IMR-90 (cell line): ENCODE data around the gene NCKAP5. TPM values are rescaled to one million over a fixed set of nuclear protein-coding genes. Genes with fewer than 3 reads are reported as not detected.

Experiments
- ATAC-seq: fragments of 200-7000 bp; cut with Tn5 transposase; 2 replicates; pipeline ENCODE4 v1.9.1; 2020; ENCODE audit warnings: low read depth, mild to moderate bottlenecking, moderate library complexity
- BruUV-seq: library from RNA; stranded (reverse); fragments of 400-500 nt; replicated peaks from 2 replicates; lab custom pipeline; 2021; lab: Mats Ljungman, UMichigan
- CTCF ChIA-PET: fragments of 300-600 bp; formaldehyde crosslinking; extraction: SDS; loops from one replicate; lab custom pipeline; 2021; ENCODE audit warnings: antibody characterized with exemption; lab: Yijun Ruan, JAX
- POLR2A ChIA-PET: fragments of 300-600 bp; sonication (Branson Sonifier 250); formaldehyde crosslinking; loops from one replicate; lab custom pipeline; 2022; ENCODE audit warnings: antibody characterized with exemption; ENCODE audit not compliant: unreplicated experiment; lab: Charles Lee
- DNase-seq: peaks from one replicate; pipeline ENCODE4 v3.0.0; 2013
- H2AFZ ChIP-seq: replicated peaks from 2 replicates; pipeline ENCODE3; 2013; ENCODE audit warnings: low read length, mild to moderate bottlenecking; ENCODE audit not compliant: poor library complexity
- H2AK5ac ChIP-seq: 2 replicates; pipeline ENCODE4 v1.6.1; 2013; ENCODE audit warnings: low read depth, low read length, inconsistent platforms
- H2AK9ac ChIP-seq: replicated peaks from 2 replicates; pipeline ENCODE3; 2013; ENCODE audit warnings: mild to moderate bottlenecking, low read depth, low read length, moderate library complexity; ENCODE audit not compliant: poor library complexity
- H2BK120ac ChIP-seq: 2 replicates; pipeline ENCODE4 v1.6.1; 2013; ENCODE audit warnings: low read depth, low read length, inconsistent platforms
- H2BK15ac ChIP-seq: 3 replicates; pipeline ENCODE4 v1.6.1; 2013; ENCODE audit warnings: low read depth, low read length, inconsistent platforms
- H2BK20ac ChIP-seq: 2 replicates; pipeline ENCODE4 v1.6.1; 2013; ENCODE audit warnings: low read depth, mild to moderate bottlenecking, inconsistent platforms, low read length, moderate library complexity
- H2BK5ac ChIP-seq: 2 replicates; pipeline ENCODE4 v1.6.1; 2013; ENCODE audit warnings: mild to moderate bottlenecking, low read depth, low read length, inconsistent platforms; ENCODE audit not compliant: poor library complexity, severe bottlenecking
- H3K14ac ChIP-seq: replicated peaks from 2 replicates; pipeline ENCODE4 v1.6.1; 2013; ENCODE audit warnings: low read depth, low read length, inconsistent platforms
- H3K18ac ChIP-seq: 2 replicates; pipeline ENCODE4 v1.6.1; 2013; ENCODE audit warnings: low read depth, low read length, control low read depth
- H3K23ac ChIP-seq: 2 replicates; pipeline ENCODE4 v1.6.1; 2013; ENCODE audit warnings: low read depth, low read length, inconsistent platforms
- H3K27ac ChIP-seq: 2 replicates; pipeline ENCODE4 v1.5.1; 2013; ENCODE audit warnings: mild to moderate bottlenecking, control low read depth, low read length; ENCODE audit not compliant: insufficient read depth
- H3K27me3 ChIP-seq: 2 replicates; pipeline ENCODE4 v1.6.1; 2013; ENCODE audit warnings: low read length; ENCODE audit not compliant: control insufficient read depth, insufficient read depth
- H3K36me3 ChIP-seq: 2 replicates; pipeline ENCODE4 v1.6.1; 2013; ENCODE audit warnings: low read length, mixed read lengths; ENCODE audit not compliant: control insufficient read depth, insufficient read depth
- H3K4ac ChIP-seq: 2 replicates; pipeline ENCODE4 v1.6.1; 2013; ENCODE audit warnings: low read depth, low read length, inconsistent platforms
- H3K4me1 ChIP-seq: 2 replicates; pipeline ENCODE4 v1.6.1; 2013; ENCODE audit warnings: low read length, mixed read lengths; ENCODE audit not compliant: control insufficient read depth, insufficient read depth
- H3K4me2 ChIP-seq: 2 replicates; pipeline ENCODE4 v1.6.1; 2013; ENCODE audit warnings: low read depth, mild to moderate bottlenecking, control low read depth, low read length, moderate library complexity
- H3K4me3 ChIP-seq: 2 replicates; pipeline ENCODE4 v1.5.1; 2013; ENCODE audit warnings: low read depth, mild to moderate bottlenecking, control low read depth, low read length, moderate library complexity; ENCODE audit not compliant: insufficient read depth
- H3K56ac ChIP-seq: 2 replicates; pipeline ENCODE4 v1.6.1; 2013; ENCODE audit warnings: low read length, inconsistent platforms; ENCODE audit not compliant: insufficient read depth; ENCODE audit errors: extremely low read depth
- H3K79me1 ChIP-seq, 2 experiments: 2 replicates each; pipeline ENCODE4 v1.6.1; 2013; ENCODE audit warnings: low read length in 2 of 2, inconsistent platforms in 1 of 2, low read depth in 1 of 2
- H3K9ac ChIP-seq: 2 replicates; pipeline ENCODE4 v1.6.1; 2013; ENCODE audit warnings: low read depth, low read length, control low read depth
- H3K9me1 ChIP-seq: 2 replicates; pipeline ENCODE4 v1.6.1; 2013; ENCODE audit warnings: low read length, inconsistent platforms; ENCODE audit not compliant: insufficient read depth
- H3K9me3 ChIP-seq: 2 replicates; pipeline ENCODE4 v1.6.1; 2013; ENCODE audit warnings: low read length; ENCODE audit not compliant: control insufficient read depth, insufficient read depth
- H4K20me1 ChIP-seq: 2 replicates; pipeline ENCODE4 v1.6.1; 2013; ENCODE audit warnings: low read length, inconsistent platforms; ENCODE audit not compliant: insufficient read depth
- H4K5ac ChIP-seq: 2 replicates; pipeline ENCODE4 v1.6.1; 2013; ENCODE audit warnings: mild to moderate bottlenecking, low read depth, low read length, control low read depth
- H4K8ac ChIP-seq, 2 experiments: 2 replicates each; pipeline ENCODE4 v1.6.1; 2013; ENCODE audit warnings: low read depth in 2 of 2, low read length in 2 of 2, control low read depth in 1 of 2, inconsistent platforms in 1 of 2
- H4K91ac ChIP-seq: 2 replicates; pipeline ENCODE4 v1.6.1; 2013; ENCODE audit warnings: low read depth, low read length, inconsistent platforms; ENCODE audit not compliant: insufficient read depth
- ELK1 ChIP-seq: fragments of 150-350 bp; IDR thresholded peaks from 2 replicates; pipeline ENCODE4 v1.6.1; 2016; ENCODE audit warnings: low read depth, mild to moderate bottlenecking, low read length, moderate library complexity, borderline replicate concordance
- MXI1 ChIP-seq: IDR thresholded peaks from 2 replicates; pipeline ENCODE4 v1.6.1; 2012; ENCODE audit warnings: low read depth, mild to moderate bottlenecking, low read length, moderate library complexity, borderline replicate concordance
- NFE2L2 ChIP-seq: fragments of 150-350 bp; IDR thresholded peaks from 2 replicates; pipeline ENCODE4 v1.6.1; 2016; ENCODE audit warnings: low read depth, mild to moderate bottlenecking, low read length
- POLR2A ChIP-seq: IDR thresholded peaks from 2 replicates; pipeline ENCODE4 v1.6.1; 2012; ENCODE audit warnings: mild to moderate bottlenecking, low read depth, low read length
- RAD21 ChIP-seq: IDR thresholded peaks from 2 replicates; pipeline ENCODE4 v1.6.1; 2012; ENCODE audit warnings: low read length, improper control_type of control experiment
- RFX5 ChIP-seq: IDR thresholded peaks from 2 replicates; pipeline ENCODE4 v1.8.0; 2012; ENCODE audit warnings: low read depth, mild to moderate bottlenecking, low read length, moderate library complexity
- SMC3 ChIP-seq: fragments of 150-350 bp; IDR thresholded peaks from 2 replicates; pipeline ENCODE4 v1.6.1; 2016; ENCODE audit warnings: low read depth, mild to moderate bottlenecking, antibody characterized with exemption, low read length, moderate library complexity
- WGBS, 2 experiments: methylation state at CpG; one replicate each; pipeline versions ENCODE4 v1.1.5 to v1.1.7; 2013; ENCODE audit warnings: missing lambda C conversion rate in 2 of 2; ENCODE audit not compliant: insufficient read length in 1 of 2; ENCODE audit errors: extremely low coverage in 2 of 2; 5-methylcytosine and 5-hydroxymethylcytosine counted together
- dilution Hi-C: fragments of 300-500 bp; cut with HindIII; formaldehyde crosslinking; loops from one replicate; pipeline ENCODE4 v1.14.3; 2018; ENCODE audit warnings: low sequenced_read_pairs; ENCODE audit not compliant: unreplicated experiment
- in situ Hi-C: fragments of 300-500 bp; cut with MboI; formaldehyde crosslinking; loops from 3 replicates; pipeline ENCODE4 v1.14.3; 2019; ENCODE audit warnings: low sequenced_read_pairs, inconsistent platforms, mixed read lengths
- intact Hi-C: fragments of 100-400 bp; cut with micrococcal nuclease; formaldehyde crosslinking; loops from 2 replicates; pipeline ENCODE4 v1.10.0; 2022
- polyA plus RNA-seq, 3 experiments: library from polyadenylated mRNA; depleted of rRNA; stranded (reverse); fragments of >200 nt; gene quantifications; 2 replicates each; pipeline ENCODE4 v1.2.3, GENCODE V29; 2012; ENCODE audit warnings: low replicate concordance in 1 of 3
- total RNA-seq: library from RNA; depleted of rRNA; stranded (reverse); fragments of >200 nt; gene quantifications from 2 replicates; pipeline ENCODE4 v1.2.3, GENCODE V29; 2012

The NCKAP5 gene
- total and polyA plus RNA-seq, 2 of the 4 experiments (the other 2 are of a cell fraction): 2.7 to 3.9 TPM

DNA sequence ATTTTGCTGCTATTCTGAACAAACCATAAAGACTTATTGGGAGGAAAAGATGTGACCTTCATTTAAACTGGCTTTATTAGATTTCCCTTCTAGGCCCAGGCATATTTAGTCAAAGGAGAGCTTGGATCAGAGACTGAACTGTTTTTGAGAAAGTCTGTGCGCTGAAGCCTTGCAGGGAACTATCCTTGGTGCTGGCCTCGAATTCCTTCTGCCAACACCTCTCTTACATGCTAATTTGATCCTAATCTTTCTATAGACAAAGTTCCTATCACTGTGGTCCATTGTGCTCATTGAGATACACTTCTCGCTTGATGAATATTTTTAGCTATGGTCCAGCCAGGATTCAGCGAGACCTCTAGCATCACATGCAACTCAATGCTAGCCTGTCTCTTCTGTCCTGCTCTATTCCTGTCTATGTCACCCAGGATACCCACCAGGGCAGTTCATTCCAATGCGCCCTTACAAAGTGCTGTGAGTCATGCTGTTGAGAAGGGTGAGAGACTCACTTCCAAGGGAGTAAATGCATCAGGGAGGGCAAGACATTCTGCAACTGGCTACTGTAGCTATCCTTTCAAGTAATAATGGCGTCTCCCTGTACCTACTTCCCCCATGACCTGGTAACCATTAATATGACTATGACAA lies 541.6 kb downstream of the NCKAP5 start:
- TF ChIP-seq SMC3 (no peak), ELK1 (no peak), MXI1 (no peak), POLR2A (no peak), NFE2L2 (no peak), RAD21 (no peak), RFX5 (no peak)
- dilution Hi-C loops: no loop called here
- Histone ChIP-seq H3K4me2 (no peak overlapping the region), H3K14ac (no peak overlapping the region), H2BK5ac (no peak overlapping the region), H4K91ac (no peak overlapping the region), H2BK120ac (no peak overlapping the region), H4K8ac (no peak overlapping the region), H3K4me1 (no peaks in the 10 kb centered on the region), H3K18ac (no peak overlapping the region), H3K9me1 (peaks cover 13% of the 10 kb centered on the region), H2BK20ac (no peak overlapping the region), H2BK15ac (no peak overlapping the region), H3K9ac (no peak overlapping the region), H3K36me3 (no peaks in the 10 kb centered on the region), H3K27me3 (no peaks in the 10 kb centered on the region), H3K79me1 (peaks cover 2 to 44% of the 10 kb centered on the region in 2 experiments; a peak in 3 of 4 replicates), H2AK5ac (no peak overlapping the region), H4K20me1 (peaks cover 15% of the 10 kb centered on the region; the same call in 1 of the 2 replicates), H3K4me3 (no peak overlapping the region), H3K27ac (no peak overlapping the region), H3K56ac (no peak overlapping the region), H3K4ac (no peak overlapping the region), H2AFZ (no peak overlapping the region), H2AK9ac (no peak overlapping the region), H3K23ac (no peak overlapping the region), H3K9me3 (no peaks in the 10 kb centered on the region), H4K5ac (no peak overlapping the region)
- 100% methylated on average over 1 of the region's 6 CpGs; no CpG with 5 or more reads in 1 of the 2 experiments for WGBS, 2 experiments
- ATAC-seq (peak; percentile 56), DNase-seq (peak; percentile 8)
- intact Hi-C loops: no loop called here
- ChIA-PET POLR2A (no interaction called here), CTCF (no interaction called here)
- in situ Hi-C loops: no loop called here
- BruUV-seq: no TSS peak
